Esophagus muscularis mucosa (tissue), 2 donors: ENCODE measurements around the gene CINP.
A peak's percentile ranks its signal among the peaks of the same experiment; 100 is the strongest.

Experiments used
- EP300 ChIP-seq: sonication (generic); formaldehyde crosslinking; IDR thresholded peaks from one replicate; pipeline ENCODE4 v1.6.1; 2017; ENCODE audit warnings: antibody characterized with exemption
- POLR2A ChIP-seq: fragments of 450-650 bp; IDR thresholded peaks from one replicate; pipeline ENCODE4 v1.6.1; 2017; ENCODE audit warnings: antibody characterized with exemption, moderate library complexity, mild to moderate bottlenecking, low read depth

- TF ChIP-seq POLR2A (peak; percentile 72), EP300 (no peak)
Observed at GRCh38 chr14:102362545-102363181, at the start of gene CINP, which contains the start of gene TECPR2.
